HG03521 (cell line): ENCODE data around the gene ZSWIM9.

Experiments
- ATAC-seq: cut with Tn5 transposase; IDR thresholded peaks from one replicate; pipeline ENCODE4 v1.9.1; 2021; ENCODE audit warnings: mild to moderate bottlenecking, moderate library complexity; ENCODE audit not compliant: unreplicated experiment

ZSWIM9 gene

GRCh38 chr19:48169939-48170803, at the start of gene ZSWIM9, which contains the start of gene LIG1:
Gene ZSWIM9 (plus strand): TSS chr19:48170680. CDS start chr19:48171803, 1,123 bp downstream.
Gene LIG1 (minus strand): TSS chr19:48170344. CDS start chr19:48165566, 4,778 bp downstream.
- peak; percentile 76 for ATAC-seq

- no peak for ATAC-seq
Observed at GRCh38 chr19:48121066-48121465, 49.4 kb upstream of the ZSWIM9 start.

GRCh38 chr19:48121909-48122371, 48.5 kb upstream of the ZSWIM9 start:
- ATAC-seq = no peak

GRCh38 chr19:48122421-48122820, 48.1 kb upstream of the ZSWIM9 start:
- ATAC-seq = no peak

- ATAC-seq = no peak
Observed at GRCh38 chr19:48123907-48124651, 46.4 kb upstream of the ZSWIM9 start.

GRCh38 chr19:48127561-48127960, 42.9 kb upstream of the ZSWIM9 start:
- no peak for ATAC-seq

- no peak for ATAC-seq
Observed at GRCh38 chr19:48133094-48133493, 37.4 kb upstream of the ZSWIM9 start.

GRCh38 chr19:48135411-48135810, 35.1 kb upstream of the ZSWIM9 start:
- no peak for ATAC-seq

GRCh38 chr19:48136547-48136946, 33.9 kb upstream of the ZSWIM9 start:
- ATAC-seq = no peak

GRCh38 chr19:48137411-48137810, 33.1 kb upstream of the ZSWIM9 start:
- ATAC-seq = no peak

GRCh38 chr19:48139053-48139452, 31.4 kb upstream of the ZSWIM9 start:
- no peak for ATAC-seq

GRCh38 chr19:48147597-48148175, 22.8 kb upstream of the ZSWIM9 start:
- ATAC-seq = no peak

- ATAC-seq = no peak
Observed at GRCh38 chr19:48148576-48148975, 21.9 kb upstream of the ZSWIM9 start.

- ATAC-seq = no peak
Observed at GRCh38 chr19:48149430-48149829, 21.1 kb upstream of the ZSWIM9 start.

GRCh38 chr19:48152551-48152950, 17.9 kb upstream of the ZSWIM9 start:
- ATAC-seq = no peak

GRCh38 chr19:48154003-48154402, 16.5 kb upstream of the ZSWIM9 start:
- ATAC-seq = no peak

- no peak for ATAC-seq
Observed at GRCh38 chr19:48158210-48158790, 12.2 kb upstream of the ZSWIM9 start.

GRCh38 chr19:48168689-48169088, 1.8 kb upstream of the ZSWIM9 start:
- ATAC-seq = no peak

- ATAC-seq = peak; percentile 26
Observed at GRCh38 chr19:48169578-48169938, 922 bp upstream of the ZSWIM9 start.

GRCh38 chr19:48170817-48171347, 402 bp downstream of the ZSWIM9 start:
- ATAC-seq = no peak

GRCh38 chr19:48171710-48172109, 1.2 kb downstream of the ZSWIM9 start:
- no peak for ATAC-seq
